Measurements from ENCODE around the gene AMOTL1. TPM values are rescaled to one million over a fixed set of nuclear protein-coding genes. Genes with fewer than 3 reads are reported as not detected.

Gene AMOTL1
- total and polyA plus RNA-seq, 2 donors (not counting 3 experiments of a cell fraction or from before 2014, with no cell fraction given): 12.5 to 37.8 TPM

- ChIA-PET POLR2A (no interaction called here), CTCF (interaction anchor here (0.8 to 1.9 kb wide), 4 partner anchors 9 to 235 kb away, joined by 3 to 5 read pairs (median 4); no protein-coding TSS in a partner anchor)
- Histone ChIP-seq H3K9me3 (replicated peaks; ENCODE audit: control insufficient read depth, insufficient read depth, low read length) (no peaks in the 10 kb centered on the region), H3K79me2 (ENCODE audit: control insufficient read depth, insufficient read depth, low read length) (no peaks in the 10 kb centered on the region), H3K9ac (replicated peaks; ENCODE audit: extremely low read depth, insufficient read depth, low read length) (no peak overlapping the region), H3K9me1 (replicated peaks; ENCODE audit: control insufficient read depth, extremely low read depth, insufficient read depth, low read length) (no peaks in the 10 kb centered on the region), H3K27me3 (ENCODE audit: control insufficient read depth in 2 of 2, insufficient read depth in 2 of 2, low read length in 2 of 2) (no peaks in the 10 kb centered on the region), H3K27ac (ENCODE audit: insufficient read depth, low read depth, low read length) (no peak overlapping the region), H3K36me3 (ENCODE audit: control insufficient read depth in 2 of 2, extremely low read depth in 1 of 2, insufficient read depth in 2 of 2, low read length in 2 of 2) (peaks cover 10 to 31% of the 10 kb centered on the region in 2 experiments), H4K20me1 (replicated peaks; ENCODE audit: control insufficient read depth, extremely low read depth, insufficient read depth, low read length) (no peaks in the 10 kb centered on the region), H3K4me1 (ENCODE audit: control insufficient read depth, extremely low read depth, insufficient read depth, low read length) (no peaks in the 10 kb centered on the region), H3K4me3 (replicated peaks in 1 of 3; ENCODE audit: insufficient read depth in 1 of 3, low read depth in 1 of 3, low read length in 3 of 3) (no peak overlapping the region), H3K4me2 (ENCODE audit: insufficient read depth, low read length) (no peak overlapping the region), H2AFZ (ENCODE audit: low read depth, low read length) (no peak overlapping the region)
- dilution Hi-C loops (cut with MboI; ENCODE audit: extremely low pct_ligation_motif_present, low sequenced_read_pairs): no loop called here
- BruUV-seq (replicated peaks): no TSS peak
- intact Hi-C loops (cut with micrococcal nuclease): no loop called here
- FAIRE-seq (no peak), DNase-seq (ENCODE audit: low read depth, low spot score) (no peak)
- TF ChIP-seq CTCF (IDR thresholded peaks at IDR 0.05; ENCODE audit: extremely low read depth in 1 of 2, insufficient read depth in 1 of 2, low read depth in 1 of 2, low read length in 2 of 2): no peak
- TF ChIP-seq MYC (IDR thresholded peaks at IDR 0.05; ENCODE audit: low read depth, low read length): no peak
- TF ChIP-seq FOS (IDR thresholded peaks at IDR 0.05; ENCODE audit: borderline replicate concordance, insufficient read depth, low read length): no peak
- no peak for TF ChIP-seq EZH2 (IDR thresholded peaks at IDR 0.05; ENCODE audit: borderline replicate concordance, low read depth, low read length, severe bottlenecking)
- TF ChIP-seq POLR2A (IDR thresholded peaks at IDR 0.05; ENCODE audit: low read depth, low read length): no peak
- no peak for TF ChIP-seq JUN (IDR thresholded peaks at IDR 0.05; ENCODE audit: borderline replicate concordance, insufficient read depth, insufficient read length, low read depth)
These were observed 90.0 kb downstream of the AMOTL1 start for GRCh38 chr11:94858012-94858705.

Measured in endothelial cell of umbilical vein (primary cell).